HG02870 (cell line): ENCODE measurements around the gene TPM4.
"Not testable (repeated sequence)": the region's sequence is repeated elsewhere in the genome, so short reads cannot be mapped to it uniquely, and the experiment has no call there.

Experiments
- ATAC-seq: cut with Tn5 transposase; IDR thresholded peaks from one replicate; pipeline ENCODE4 v1.9.1; 2021; ENCODE audit warnings: mild to moderate bottlenecking, moderate library complexity; ENCODE audit not compliant: unreplicated experiment

The TPM4 gene

GRCh38 chr19:16070366-16070990 is 5.8 kb upstream of the TPM4 start:
- ATAC-seq, result no peak

GRCh38 chr19:16071072-16071691 is 5.1 kb upstream of the TPM4 start:
- ATAC-seq, result no peak

- no peak for ATAC-seq
Observed at GRCh38 chr19:16073481-16073880, 2.8 kb upstream of the TPM4 start.

GRCh38 chr19:16073988-16074387 is 2.3 kb upstream of the TPM4 start:
- no peak for ATAC-seq

- no peak for ATAC-seq
Observed at GRCh38 chr19:16074488-16075365, 1.6 kb upstream of the TPM4 start.

GRCh38 chr19:16075430-16076153 is 703 bp upstream of the TPM4 start:
- no peak for ATAC-seq

GRCh38 chr19:16076958-16077611 is 790 bp downstream of the TPM4 start:
- no peak for ATAC-seq

GRCh38 chr19:16077984-16078758 is 1.9 kb downstream of the TPM4 start:
- no peak for ATAC-seq

GRCh38 chr19:16078759-16079707 is 2.7 kb downstream of the TPM4 start:
- ATAC-seq, result no peak

- no peak for ATAC-seq
Observed at GRCh38 chr19:16084067-16084685, 7.9 kb downstream of the TPM4 start.

GRCh38 chr19:16085115-16085514 is 8.8 kb downstream of the TPM4 start:
- no peak for ATAC-seq

- not testable (repeated sequence) for ATAC-seq
Observed at GRCh38 chr19:16087404-16087803, 11.1 kb downstream of the TPM4 start.

- no peak for ATAC-seq
Observed at GRCh38 chr19:16087940-16088339, 11.6 kb downstream of the TPM4 start.

GRCh38 chr19:16088351-16089009 is 12.2 kb downstream of the TPM4 start:
- ATAC-seq, result no peak

- no peak for ATAC-seq
Observed at GRCh38 chr19:16089010-16089846, 12.9 kb downstream of the TPM4 start.

- no peak for ATAC-seq
Observed at GRCh38 chr19:16091546-16092475, 15.5 kb downstream of the TPM4 start.
